Activated CD4-positive, alpha-beta T cell treated with anti-CD3 and anti-CD28 coated beads, Interleukin-2, amount 50 U/mL, for 48 hours (primary cell): ENCODE results near the gene R3HDM2.

ENCODE experiments used
- DNase-seq, 2 experiments: peaks; one replicate each; pipeline ENCODE4 v3.0.0-alpha.2; 2020

Gene R3HDM2

GRCh38 chr12:57430931-57431566 lies at the start of gene R3HDM2:
TSS of gene R3HDM2 (minus strand) at chr12:57431043. CDS start at chr12:57310428, 120,615 bp downstream.
- DNase-seq: peak; percentile 96 to 97

DNA sequence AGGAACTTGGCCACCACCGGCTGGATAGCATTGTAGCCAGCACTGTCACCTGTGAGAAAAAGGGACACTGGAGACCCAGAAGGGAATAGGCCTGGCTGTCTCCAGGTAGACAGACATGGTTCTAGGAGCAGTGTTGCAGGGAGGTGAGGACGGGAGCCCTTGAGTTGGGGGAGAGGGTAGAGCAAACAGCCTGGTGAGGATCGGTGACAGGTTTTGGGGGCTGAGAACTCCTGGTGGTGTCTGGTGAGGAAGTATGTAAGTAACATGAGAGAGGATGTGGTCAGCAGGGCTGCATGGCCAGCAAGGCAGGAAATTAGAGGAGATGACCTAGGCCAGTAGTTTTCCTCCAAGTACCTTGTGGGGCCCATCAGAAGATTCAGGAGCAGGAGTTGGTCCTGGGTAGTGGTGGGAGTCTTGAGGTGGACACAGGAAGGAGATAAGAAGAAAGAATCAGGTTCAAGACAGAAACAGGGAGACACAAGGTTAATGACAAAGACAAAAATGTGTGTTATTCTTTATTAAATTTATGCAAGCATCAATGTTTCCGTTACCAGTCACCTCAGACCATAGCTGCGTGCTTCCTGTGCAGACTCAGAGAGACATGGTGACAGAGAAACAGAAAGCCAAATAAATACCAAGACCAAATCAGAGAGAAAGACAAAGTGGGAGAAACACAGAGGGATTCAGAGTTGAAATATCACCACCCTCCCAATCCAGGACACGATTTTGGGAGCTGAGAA lies 48.7 kb upstream of the R3HDM2 start, which contains the start of gene ARHGAP9:
TSS of gene ARHGAP9 (minus strand) at position 491 of the 740 bp plus-strand sequence. CDS start at position 31, 460 bp downstream.
- DNase-seq: peak; percentile 48 to 58

DNA sequence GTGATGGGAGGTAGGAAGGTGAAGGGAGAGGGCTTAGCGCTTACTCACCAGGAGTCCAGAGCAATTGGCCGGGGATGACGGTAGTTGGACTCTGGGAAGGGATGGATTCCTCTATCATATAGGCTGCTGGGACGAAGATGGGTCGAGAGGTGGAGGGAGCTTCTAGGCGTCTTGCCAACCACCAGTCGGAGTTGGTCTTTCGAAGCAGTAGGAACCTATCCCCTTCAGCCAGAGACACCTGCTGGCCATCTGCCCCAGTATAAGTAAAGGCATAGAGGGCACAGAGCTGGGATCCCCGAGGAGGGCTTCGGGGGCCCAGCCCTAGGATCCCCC lies 48.2 kb upstream of the R3HDM2 start:
- no peak for DNase-seq

DNA sequence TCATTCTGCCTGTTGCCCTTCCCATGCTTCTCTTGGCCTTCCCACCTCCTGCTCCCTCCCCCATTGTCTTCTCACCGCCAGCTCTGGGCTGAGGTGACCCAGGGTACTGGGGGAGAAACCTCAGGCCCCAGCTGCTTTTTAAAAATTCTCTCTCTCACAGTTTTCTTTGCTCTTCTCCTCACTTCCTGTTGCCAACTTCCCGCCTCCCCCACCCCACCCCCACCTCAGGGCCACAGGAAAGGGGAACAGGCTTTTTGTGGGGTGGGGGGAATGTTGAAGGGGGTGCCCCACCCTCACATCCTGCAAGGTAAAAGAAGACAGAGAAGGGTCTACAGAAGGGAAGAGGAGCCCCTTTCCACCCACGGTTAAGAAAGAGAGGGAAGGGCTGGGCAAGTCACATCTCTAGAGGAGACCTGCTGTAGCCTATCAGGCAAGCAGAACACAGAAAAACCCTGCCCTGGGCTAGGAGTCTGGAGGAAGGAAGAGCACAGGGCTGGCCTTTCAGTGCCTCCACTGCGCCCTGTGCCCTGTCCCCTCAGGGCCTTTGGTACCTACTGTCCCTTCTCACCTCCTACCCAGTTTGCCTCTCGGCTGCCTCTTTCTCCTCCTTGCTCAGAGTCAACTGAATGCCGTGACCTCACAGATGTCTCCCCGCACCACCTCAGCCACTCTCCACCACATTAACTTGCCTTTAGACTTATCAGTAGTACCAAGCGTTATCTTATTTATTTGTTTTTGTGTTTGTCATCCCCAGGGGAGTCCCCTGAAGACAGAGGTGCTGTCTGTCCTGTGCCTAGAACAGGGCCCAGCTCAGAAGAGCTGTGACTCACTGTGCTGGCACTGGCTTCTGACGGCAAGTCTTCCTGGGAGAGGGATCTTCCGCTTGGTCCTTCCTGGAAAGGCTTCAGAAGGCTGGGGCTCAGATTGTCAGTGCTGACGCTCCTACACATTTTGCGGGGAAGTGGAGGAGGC lies 47.2 kb upstream of the R3HDM2 start:
- DNase-seq: peak; percentile 49 to 63

DNA sequence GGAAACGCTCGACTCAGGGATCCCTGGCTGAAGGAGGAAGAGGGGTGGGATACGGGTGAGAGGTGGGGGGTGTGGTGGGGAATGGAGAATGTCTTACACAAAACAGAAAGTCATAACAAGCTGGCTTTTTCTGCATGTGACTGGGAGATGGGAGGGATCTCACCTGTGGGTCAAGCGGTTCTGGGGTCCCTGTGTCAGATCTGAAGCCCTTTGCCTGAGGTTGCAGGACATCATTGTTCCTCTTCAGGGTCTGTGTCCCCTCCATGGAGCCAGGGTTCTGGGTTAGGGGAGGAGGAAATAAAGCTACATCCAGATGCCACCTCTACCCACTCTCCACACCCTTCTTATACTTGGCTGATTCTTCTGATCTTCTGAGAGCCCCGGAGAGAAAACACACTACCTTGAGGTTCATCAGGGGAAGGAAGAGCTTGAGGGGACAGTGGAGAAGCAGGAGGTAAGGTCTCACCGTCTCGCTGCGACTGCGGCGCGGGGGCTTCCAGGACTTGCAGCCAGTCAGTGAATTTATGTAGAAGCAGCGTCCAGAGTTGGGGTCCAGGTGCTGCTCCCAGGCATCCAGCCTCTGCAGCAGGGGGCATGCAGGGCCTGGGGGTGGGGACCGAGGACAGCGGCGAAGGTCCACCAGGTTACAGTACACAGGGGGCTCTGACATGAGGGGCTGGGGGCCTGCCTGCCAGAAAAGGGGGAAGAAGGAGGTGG lies 46.3 kb upstream of the R3HDM2 start:
- DNase-seq: peak in 1 of 2 experiments; percentile 19

GRCh38 chr12:57476162-57476992 lies 45.5 kb upstream of the R3HDM2 start:
- DNase-seq: peak; percentile 88 to 90

- DNase-seq: no peak
Measured at GRCh38 chr12:57475271-57476161, 44.7 kb upstream of the R3HDM2 start.

GRCh38 chr12:57474862-57475261 lies 44.0 kb upstream of the R3HDM2 start:
- DNase-seq: no peak

- no peak for DNase-seq
Measured at GRCh38 chr12:57474430-57474829, 43.6 kb upstream of the R3HDM2 start.

DNA sequence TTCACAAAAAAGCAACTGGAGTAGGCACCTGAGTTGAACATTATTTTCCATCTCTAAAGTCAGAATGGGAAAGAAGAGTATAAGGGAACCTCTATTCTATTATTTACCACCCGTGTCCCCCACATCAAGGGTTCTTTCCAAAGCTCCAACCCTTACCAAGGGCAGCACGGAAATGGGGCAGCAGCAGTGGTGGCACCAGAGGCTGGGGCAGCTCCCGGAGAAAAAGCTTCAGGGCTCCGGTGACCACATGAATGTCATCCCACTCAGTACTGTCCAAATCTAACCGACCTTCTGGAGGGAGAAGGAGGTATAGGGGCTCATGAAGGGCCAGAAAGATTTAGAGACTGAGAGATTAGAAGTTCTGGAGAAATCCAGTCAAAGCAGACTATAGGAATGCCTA lies 43.0 kb upstream of the R3HDM2 start:
- no peak for DNase-seq

GRCh38 chr12:57473392-57473791 lies 42.5 kb upstream of the R3HDM2 start:
- DNase-seq: no peak

DNA sequence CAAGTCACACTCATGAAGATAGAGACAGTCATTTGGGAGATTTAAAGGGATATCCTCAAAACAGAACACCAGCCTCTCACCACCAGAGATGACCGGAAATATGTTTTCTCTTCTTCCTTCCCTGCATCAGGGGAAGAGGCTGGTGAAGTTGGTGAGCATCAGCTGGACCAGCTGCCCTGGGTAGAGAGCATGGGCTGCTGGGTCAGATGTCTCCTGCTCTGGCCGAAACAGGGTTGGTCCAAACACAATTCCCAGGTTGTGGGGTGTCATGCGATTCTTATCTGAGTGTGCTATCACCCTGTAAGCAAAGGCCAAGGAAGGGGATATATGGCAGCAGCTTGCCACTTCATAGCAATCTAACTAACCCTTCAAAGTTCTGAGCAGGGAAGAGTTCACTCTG lies 41.5 kb upstream of the R3HDM2 start:
- DNase-seq: no peak

DNA sequence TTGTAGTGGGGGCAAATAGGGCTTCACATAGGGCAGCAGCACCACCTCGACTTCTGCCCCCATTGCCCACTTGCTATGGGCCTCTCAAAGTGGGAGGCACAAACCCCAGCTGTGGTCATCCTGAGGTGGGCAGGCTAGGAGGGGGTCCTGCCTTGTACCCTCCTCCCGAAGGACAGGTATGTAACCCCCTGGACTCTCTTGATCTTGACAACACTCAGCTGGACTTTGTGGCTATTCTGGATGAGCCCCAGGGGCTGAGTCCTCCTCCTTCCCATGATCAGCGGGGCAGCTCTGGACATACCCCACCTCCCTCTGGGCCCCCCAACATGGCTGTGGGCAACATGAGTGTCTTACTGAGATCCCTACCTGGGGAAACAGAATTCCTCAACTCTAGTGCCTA lies 40.8 kb upstream of the R3HDM2 start:
- no peak for DNase-seq

DNA sequence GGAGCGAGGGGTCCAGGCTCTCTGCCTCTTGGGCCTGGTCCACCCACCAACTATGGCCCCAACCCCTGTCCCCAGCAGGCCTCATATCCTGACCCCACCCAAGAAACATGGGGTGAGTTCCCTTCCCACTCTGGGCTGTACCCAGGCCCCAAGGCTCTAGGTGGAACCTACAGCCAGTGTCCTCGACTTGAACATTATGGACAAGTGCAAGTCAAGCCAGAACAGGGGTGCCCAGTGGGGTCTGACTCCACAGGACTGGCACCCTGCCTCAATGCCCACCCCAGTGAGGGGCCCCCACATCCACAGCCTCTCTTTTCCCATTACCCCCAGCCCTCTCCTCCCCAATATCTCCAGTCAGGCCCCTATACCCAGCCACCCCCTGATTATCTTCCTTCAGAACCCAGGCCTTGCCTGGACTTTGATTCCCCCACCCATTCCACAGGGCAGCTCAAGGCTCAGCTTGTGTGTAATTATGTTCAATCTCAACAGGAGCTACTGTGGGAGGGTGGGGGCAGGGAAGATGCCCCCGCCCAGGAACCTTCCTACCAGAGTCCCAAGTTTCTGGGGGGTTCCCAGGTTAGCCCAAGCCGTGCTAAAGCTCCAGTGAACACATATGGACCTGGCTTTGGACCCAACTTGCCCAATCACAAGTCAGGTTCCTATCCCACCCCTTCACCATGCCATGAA lies 40.3 kb upstream of the R3HDM2 start:
- no peak for DNase-seq

- no peak for DNase-seq
Measured at GRCh38 chr12:57470286-57470969, 39.6 kb upstream of the R3HDM2 start.

GRCh38 chr12:57469296-57470164 lies 38.7 kb upstream of the R3HDM2 start:
- DNase-seq: no peak

- no peak for DNase-seq
Measured at GRCh38 chr12:57467915-57468314, 37.1 kb upstream of the R3HDM2 start.

DNA sequence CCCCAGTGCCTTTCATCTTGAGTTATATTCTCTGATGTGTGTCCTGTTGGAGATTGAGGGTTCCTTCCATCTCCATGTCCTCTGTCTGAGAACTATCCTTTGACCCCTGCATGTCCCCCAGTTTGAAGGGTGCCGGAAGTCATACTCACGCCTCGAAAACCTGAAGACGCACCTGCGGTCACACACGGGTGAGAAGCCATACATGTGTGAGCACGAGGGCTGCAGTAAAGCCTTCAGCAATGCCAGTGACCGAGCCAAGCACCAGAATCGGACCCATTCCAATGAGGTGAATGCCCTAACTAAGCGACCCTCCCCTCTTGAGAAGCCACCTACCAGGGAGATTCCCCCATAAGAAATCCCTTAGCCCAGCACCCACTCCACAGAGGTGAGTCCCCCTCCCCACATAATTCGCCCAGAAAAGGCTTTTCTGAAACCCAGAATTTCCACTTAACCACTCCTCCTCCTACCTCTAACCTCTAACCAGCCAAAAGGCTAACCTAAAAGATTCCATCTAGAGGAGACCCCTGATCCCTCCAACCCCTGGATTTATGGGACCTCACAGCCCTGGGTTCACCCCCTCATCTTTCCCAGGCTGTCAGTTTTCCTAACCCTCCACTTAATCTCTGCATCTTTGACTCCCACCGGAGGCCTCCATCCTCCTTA lies 36.5 kb upstream of the R3HDM2 start:
- DNase-seq: no peak
